ENCODE measurements around the gene RNASE4. TPM values are rescaled to one million over a fixed set of nuclear protein-coding genes. Genes with fewer than 3 reads are reported as not detected.

Gene RNASE4
- total RNA-seq, 1 experiment from 2014 or later: not detected

- peaks cover 2% of the 10 kb centered on the region; the same call in 1 of the 2 replicates for H3K4me1 ChIP-seq (ENCODE audit: insufficient read depth, low read length)
- no peaks in the 10 kb centered on the region for H4K20me1 ChIP-seq (ENCODE audit: control insufficient read depth, insufficient read depth, insufficient read length)
- no peaks in the 10 kb centered on the region for H3K36me3 Mint-ChIP-seq (ENCODE audit: insufficient read depth in 1 of 3, low read depth in 3 of 3)
- H2AK5ac ChIP-seq (ENCODE audit: insufficient read length, low read length): no peak overlapping the region
- no peaks in the 10 kb centered on the region for H3K79me1 ChIP-seq (ENCODE audit: insufficient read depth, low read depth, low read length, poor library complexity, severe bottlenecking)
- no peak overlapping the region for H3K56ac ChIP-seq (ENCODE audit: insufficient read length, low read depth, low read length)
- no peak overlapping the region for H3K4me2 ChIP-seq (ENCODE audit: insufficient read depth, insufficient read length, low read length)
- no peak overlapping the region for H2BK120ac ChIP-seq (ENCODE audit: low read depth, low read length, poor library complexity, severe bottlenecking)
- no peak overlapping the region for H2BK20ac ChIP-seq (ENCODE audit: low read depth, low read length, poor library complexity, severe bottlenecking)
- no peaks in the 10 kb centered on the region for H3K27me3 ChIP-seq (ENCODE audit: insufficient read depth, low read length)
- peaks cover 5% of the 10 kb centered on the region for H3K23me2 ChIP-seq (ENCODE audit: insufficient read length, low read depth, low read length, poor library complexity, severe bottlenecking)
- no peaks in the 10 kb centered on the region for H3K9me3 Mint-ChIP-seq
- H3K9ac ChIP-seq (ENCODE audit: extremely low read depth, insufficient read length, low read length): no peak overlapping the region
- H3K23ac ChIP-seq (ENCODE audit: insufficient read length, low read depth, low read length): no peak overlapping the region
- no peak overlapping the region for H2BK12ac ChIP-seq (ENCODE audit: insufficient read length, low read depth, low read length)
- H4K91ac ChIP-seq (ENCODE audit: insufficient read length, low read depth, low read length): no peak overlapping the region
- no peak overlapping the region for H3K4ac ChIP-seq (ENCODE audit: low read depth, low read length)
- no peak overlapping the region for H2BK5ac ChIP-seq (ENCODE audit: insufficient read length, low read length)
- H3K27me3 Mint-ChIP-seq (ENCODE audit: low read depth): peaks cover 5% of the 10 kb centered on the region
- H3K9me3 ChIP-seq (ENCODE audit: control insufficient read depth, low read depth, low read length): no peaks in the 10 kb centered on the region
- H4K8ac ChIP-seq (replicated peaks; ENCODE audit: insufficient read length, low read depth, low read length): no peak overlapping the region
- no peak overlapping the region for H2AFZ ChIP-seq (ENCODE audit: low read length)
- TF ChIP-seq CTCF (conservative IDR thresholded peaks at IDR 0.05): no peak
- H3K14ac ChIP-seq (ENCODE audit: insufficient read depth, low read length): no peak overlapping the region
- WGBS (ENCODE audit: extremely low coverage, insufficient read length, low lambda C conversion rate): no CpG with 5 or more reads among the region's 2 CpGs
- peaks cover 18% of the 10 kb centered on the region in 2 experiments for H3K4me1 Mint-ChIP-seq
- no peak overlapping the region for H2BK15ac ChIP-seq (ENCODE audit: low read depth, low read length)
- no peak overlapping the region for H3K18ac ChIP-seq (ENCODE audit: insufficient read length, low read depth, low read length)
- no peak overlapping the region for H3K4me3 Mint-ChIP-seq
- H3K27ac Mint-ChIP-seq: no peak overlapping the region
- no peak for DNase-seq
- H3T11ph ChIP-seq (ENCODE audit: low read length): no peak overlapping the region
- H3K27ac ChIP-seq (ENCODE audit: insufficient read length, low read depth, low read length): no peak overlapping the region
- H3K79me2 ChIP-seq (ENCODE audit: insufficient read depth, low read length): no peaks in the 10 kb centered on the region
- no peak overlapping the region for H4K5ac ChIP-seq (ENCODE audit: insufficient read length, low read depth, low read length)
Measured at GRCh38 chr14:20676072-20676471, 8.3 kb upstream of the RNASE4 start.
